Stimulated activated naive CD8-positive, alpha-beta T cell treated with anti-CD3 and anti-CD28 coated beads, Interleukin-15, amount 100 ng/mL, for 72 hours (primary cell): ENCODE results near the gene ZNF503.

Source experiments
- ATAC-seq: fragments of 150-1000 bp; cut with Tn5 transposase; 2 replicates; pipeline ENCODE4 v1.10.0; 2021; ENCODE audit warnings: mild to moderate bottlenecking, moderate library complexity
- DNase-seq, 2 donors: peaks; one replicate each; pipeline ENCODE4 v3.0.0; 2021 to 2022
- H3K27ac Mint-ChIP-seq, 2 donors: one replicate each; pipeline ENCODE4 v1.8.0; 2022; ENCODE audit warnings: mild to moderate bottlenecking in 2 of 2, mixed read lengths in 2 of 2, moderate library complexity in 2 of 2
- H3K27me3 Mint-ChIP-seq: one replicate; pipeline ENCODE4 v1.8.0; 2022; ENCODE audit warnings: mixed read lengths
- H3K4me1 Mint-ChIP-seq: one replicate; pipeline ENCODE4 v1.8.0; 2022; ENCODE audit warnings: mild to moderate bottlenecking, mixed read lengths
- H3K4me3 Mint-ChIP-seq, 2 donors: one replicate each; pipeline ENCODE4 v1.8.0; 2022; ENCODE audit warnings: mild to moderate bottlenecking in 2 of 2, mixed read lengths in 2 of 2, moderate library complexity in 1 of 2
- H3K9me3 Mint-ChIP-seq, 2 donors: one replicate each; pipeline ENCODE4 v1.8.0; 2022; ENCODE audit warnings: mixed read lengths in 2 of 2

ZNF503 gene

DNA sequence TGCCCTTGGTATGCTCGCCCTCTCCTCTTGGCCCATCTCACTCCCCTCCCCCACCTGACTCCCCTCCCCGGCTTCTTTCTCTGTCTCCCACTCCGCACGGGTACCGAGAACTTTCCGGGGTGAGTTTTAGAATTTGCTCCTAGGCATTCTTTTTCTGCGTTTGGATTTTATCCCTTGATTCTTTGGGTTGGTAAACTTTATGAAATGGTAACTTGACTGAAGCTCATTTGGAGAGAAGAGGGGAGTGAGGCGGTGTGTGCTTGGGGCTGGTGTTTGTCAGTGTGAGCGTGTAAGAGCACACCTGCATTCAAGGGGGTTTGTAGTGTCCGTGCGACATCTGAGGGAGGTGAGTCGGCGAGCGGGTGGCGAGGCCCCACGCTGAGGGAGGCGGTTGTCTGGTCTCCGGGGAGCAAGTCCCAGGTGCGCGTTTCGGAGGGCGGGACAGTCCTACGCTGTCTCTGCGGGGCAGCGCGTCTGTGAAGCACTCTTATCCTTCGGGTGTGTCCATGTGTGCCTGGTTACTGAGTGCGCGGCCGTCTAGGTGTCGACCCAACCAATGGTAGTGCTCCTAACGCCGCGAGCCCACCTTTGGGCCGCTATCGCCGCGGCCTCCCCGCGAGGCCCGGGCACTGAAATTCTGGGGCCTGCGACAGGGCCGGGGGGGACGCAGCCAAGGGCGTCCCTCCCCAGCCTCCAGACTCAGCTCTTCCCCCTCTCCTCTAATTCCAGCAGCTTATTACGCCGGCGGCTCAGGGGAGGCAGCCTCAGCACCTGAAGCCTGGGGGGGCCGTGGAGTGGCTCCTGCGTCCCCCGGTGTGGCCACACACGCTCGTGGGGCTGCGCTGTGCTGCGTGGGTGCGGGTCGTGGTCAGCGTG, 2.6 kb upstream of the ZNF503 start:
- ATAC-seq (no peak), DNase-seq (peak in 1 of 2 donors; percentile 14)
- Mint-ChIP-seq H3K27me3 (peaks cover 88% of the 10 kb centered on the region), H3K27ac (no peak overlapping the region), H3K4me3 (peak overlapping the region; percentile 34 to 58), H3K4me1 (peaks cover 47% of the 10 kb centered on the region), H3K9me3 (no peaks in the 10 kb centered on the region)

DNA sequence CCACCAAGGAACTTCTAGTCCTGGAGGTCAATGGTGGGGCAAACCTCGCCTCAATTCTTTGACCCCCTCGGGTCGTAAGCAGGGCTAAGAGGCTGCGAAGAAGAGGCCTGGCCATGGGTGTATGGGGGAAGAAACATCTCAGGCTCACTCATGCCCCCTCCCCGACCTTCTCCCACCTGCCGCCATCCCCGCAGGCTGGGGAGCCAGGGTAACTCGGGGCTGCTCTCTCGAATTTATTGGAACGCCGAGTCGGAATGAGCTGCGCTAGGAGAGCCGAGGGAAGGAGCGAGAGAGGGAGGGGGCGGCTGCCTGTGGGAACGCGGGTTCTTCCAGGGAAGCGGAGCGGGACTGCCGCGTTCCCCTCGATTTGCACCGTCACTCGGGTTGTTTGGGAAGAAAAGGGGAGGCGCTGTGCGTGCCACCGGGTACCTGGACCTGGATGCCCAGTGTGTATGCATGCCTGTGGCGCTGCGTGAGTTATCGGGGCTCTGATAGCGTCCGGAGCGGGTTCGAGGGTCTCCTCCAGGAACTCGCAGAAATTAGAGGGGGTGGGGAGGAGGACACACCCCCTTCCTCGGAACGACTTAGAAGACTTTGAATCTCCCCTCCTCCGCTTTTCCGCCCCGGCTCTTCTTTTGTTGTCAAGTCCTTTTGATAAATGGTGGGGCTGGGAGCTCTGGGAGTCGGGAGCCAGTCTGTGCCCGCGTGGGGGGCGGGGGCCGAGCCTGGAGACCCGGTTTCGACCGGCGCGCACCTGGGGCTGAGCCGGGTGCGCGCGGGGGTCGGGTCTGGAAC, 1.8 kb upstream of the ZNF503 start:
- ATAC-seq (no peak), DNase-seq (peak in 1 of 2 donors; percentile 11)
- Mint-ChIP-seq H3K9me3 (no peaks in the 10 kb centered on the region), H3K27me3 (peaks cover 87% of the 10 kb centered on the region), H3K4me1 (peaks cover 39% of the 10 kb centered on the region), H3K27ac (no peak overlapping the region), H3K4me3 (peak overlapping the region; percentile 82 to 89)

DNA sequence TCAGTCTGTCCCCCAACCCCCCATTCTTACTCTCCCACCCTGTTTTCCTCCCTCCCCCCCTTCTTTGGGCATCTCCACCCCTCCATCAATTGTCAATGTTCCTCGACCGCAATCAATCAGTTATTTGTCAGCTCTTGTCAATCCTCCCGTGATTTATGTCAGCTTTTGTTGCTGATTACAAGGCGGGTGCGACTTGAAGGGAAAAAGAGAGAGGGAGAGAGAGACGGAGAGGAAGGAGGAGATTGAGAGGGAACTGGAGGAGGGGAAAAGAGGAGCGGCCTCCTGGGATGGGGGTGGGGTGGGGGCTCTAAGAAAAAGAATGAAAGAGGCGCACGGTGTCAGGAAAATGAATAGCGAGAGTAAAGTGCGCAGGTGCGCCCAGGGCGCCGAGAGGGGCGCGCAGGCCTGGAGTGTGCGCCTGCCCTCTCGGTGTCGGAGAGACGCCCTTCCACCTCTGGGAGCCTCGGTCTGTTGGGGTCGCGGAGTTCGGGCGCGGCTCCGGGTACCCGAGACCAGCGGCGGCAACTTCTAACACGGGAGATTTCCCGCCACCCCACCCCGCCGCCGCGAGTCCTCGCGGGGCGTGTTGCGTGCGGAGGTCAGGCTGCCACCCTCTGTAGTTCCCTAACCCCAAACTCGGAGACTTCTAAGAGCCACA, 1.1 kb upstream of the ZNF503 start:
- Mint-ChIP-seq H3K4me3 (peak overlapping the region; percentile 82 to 89), H3K27ac (no peak overlapping the region), H3K4me1 (peaks cover 37% of the 10 kb centered on the region), H3K27me3 (peaks cover 90% of the 10 kb centered on the region), H3K9me3 (no peaks in the 10 kb centered on the region)
- peak; percentile 35 for ATAC-seq
- DNase-seq = peak in 1 of 2 donors; percentile 23

DNA sequence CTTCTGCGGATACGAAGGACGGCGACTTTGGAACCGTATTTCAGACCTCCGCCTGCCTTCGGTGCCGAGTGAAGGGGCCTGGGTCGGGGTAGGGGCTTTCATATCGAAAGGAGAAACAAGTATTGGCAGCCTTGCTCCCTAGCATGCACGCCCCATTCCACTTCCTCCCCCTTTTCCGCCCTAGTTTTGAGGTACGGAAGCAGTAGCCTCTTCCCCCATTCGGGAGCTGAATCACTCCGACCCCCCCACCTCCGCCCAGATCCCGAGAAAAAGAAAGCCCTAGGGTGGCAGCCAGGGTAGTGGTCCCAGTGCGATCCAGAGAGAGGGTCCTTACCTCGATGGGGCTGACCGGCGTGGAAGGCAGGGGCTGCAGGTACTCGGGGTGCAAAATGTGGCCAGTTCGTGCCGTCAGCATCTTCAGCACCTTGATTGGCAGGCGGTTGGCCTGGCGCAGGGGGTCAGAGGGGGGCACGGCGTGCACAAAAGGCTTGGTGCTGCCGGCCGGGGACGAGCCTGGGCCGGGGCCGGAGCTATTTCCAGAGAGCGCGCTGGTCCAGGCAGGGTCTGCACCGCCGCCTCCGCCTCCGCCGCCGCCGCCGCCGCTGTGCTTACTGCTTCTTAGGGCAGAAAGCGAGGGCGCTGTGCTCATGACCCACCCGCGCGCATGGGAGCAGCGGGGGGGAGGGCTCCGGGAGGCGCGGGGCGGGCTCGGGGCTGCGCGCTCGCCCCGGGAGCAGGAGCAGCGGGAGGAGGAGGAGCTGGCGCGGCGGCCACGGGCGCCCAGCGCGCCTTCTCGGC, 594 bp downstream of the ZNF503 start:
- peak overlapping the region; percentile 82 to 89 for H3K4me3 Mint-ChIP-seq
- peak overlapping the region in 1 of 2 donors; percentile 27 for H3K27ac Mint-ChIP-seq
- ATAC-seq (peak; percentile 39), DNase-seq (peak; percentile 42 to 51)
- peaks cover 36% of the 10 kb centered on the region for H3K4me1 Mint-ChIP-seq
- H3K27me3 Mint-ChIP-seq = peaks cover 87% of the 10 kb centered on the region
- H3K9me3 Mint-ChIP-seq = no peaks in the 10 kb centered on the region

DNA sequence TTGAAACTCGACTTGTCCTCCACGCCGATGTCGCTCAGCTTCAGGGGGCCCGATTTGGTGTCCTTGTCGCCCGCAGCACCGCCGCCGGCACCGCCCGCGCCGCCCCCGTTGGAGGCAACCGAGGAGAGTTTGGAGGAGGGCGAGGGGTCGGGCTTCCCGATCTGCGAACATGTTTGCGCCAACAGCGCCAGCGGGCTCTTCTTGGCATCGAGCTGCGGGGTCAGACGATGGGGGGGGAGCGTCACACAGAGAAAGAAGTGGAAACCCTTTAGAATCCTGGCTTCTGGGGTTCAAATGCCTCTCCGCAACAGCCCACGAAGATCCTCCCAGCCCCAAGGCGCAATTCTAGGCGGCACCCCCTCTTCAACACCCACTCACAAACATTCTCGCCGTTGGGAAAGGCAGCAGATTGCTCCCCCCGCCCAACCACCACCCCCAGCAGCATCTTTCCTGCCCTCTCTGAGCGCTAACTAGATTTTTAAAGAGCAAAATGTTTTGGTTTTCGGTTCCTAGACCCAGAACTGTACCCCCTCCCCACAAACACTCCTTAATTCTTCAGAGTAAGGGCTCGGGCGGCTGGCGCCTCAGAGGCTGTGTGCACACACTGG, 1.3 kb downstream of the ZNF503 start:
- H3K27me3 Mint-ChIP-seq = peaks cover 87% of the 10 kb centered on the region
- H3K9me3 Mint-ChIP-seq = no peaks in the 10 kb centered on the region
- DNase-seq = no peak
- peaks cover 37% of the 10 kb centered on the region for H3K4me1 Mint-ChIP-seq
- H3K4me3 Mint-ChIP-seq = peak overlapping the region; percentile 82 to 89
- ATAC-seq = no peak
- no peak overlapping the region for H3K27ac Mint-ChIP-seq

DNA sequence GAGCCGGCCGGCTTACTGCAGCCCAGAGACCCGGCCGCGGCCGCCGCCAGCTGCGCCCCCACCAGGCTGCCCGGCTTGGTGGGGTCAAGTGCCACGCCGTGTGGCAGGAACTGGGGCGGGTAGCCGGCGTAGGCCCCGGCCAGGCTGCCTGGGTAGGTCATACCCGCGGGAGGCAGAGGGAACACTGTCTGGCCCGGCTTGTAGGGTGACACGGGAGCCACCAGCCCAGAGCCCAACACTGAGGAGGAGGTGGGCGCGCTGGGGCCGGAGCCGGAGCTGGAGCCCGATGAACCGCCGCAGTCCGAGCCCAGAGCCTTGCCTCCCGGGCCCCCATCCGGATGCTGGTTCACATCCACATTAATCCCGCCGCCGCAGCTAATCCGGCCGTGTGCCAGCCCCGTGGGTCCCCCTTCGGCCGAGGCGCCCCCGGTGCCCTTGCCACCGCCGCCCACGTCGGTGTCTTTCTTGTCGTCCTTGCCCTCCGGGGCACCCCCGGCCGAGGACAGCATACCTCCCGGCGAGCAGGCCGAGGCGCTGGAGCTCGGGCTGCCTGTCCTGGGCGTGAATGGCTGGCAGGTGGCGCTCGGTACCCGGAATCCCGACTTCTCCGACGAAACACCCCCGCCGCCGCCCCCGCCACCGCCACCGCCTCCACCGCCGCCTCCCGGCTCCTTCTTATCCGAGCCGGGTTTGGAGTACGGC, 2.0 kb downstream of the ZNF503 start:
- H3K9me3 Mint-ChIP-seq = no peaks in the 10 kb centered on the region
- ATAC-seq (peak; percentile 26), DNase-seq (peak; percentile 51 to 56)
- H3K27ac Mint-ChIP-seq = no peak overlapping the region
- H3K4me1 Mint-ChIP-seq = peaks cover 43% of the 10 kb centered on the region
- H3K4me3 Mint-ChIP-seq = peak overlapping the region; percentile 82 to 89
- H3K27me3 Mint-ChIP-seq = peaks cover 87% of the 10 kb centered on the region

DNA sequence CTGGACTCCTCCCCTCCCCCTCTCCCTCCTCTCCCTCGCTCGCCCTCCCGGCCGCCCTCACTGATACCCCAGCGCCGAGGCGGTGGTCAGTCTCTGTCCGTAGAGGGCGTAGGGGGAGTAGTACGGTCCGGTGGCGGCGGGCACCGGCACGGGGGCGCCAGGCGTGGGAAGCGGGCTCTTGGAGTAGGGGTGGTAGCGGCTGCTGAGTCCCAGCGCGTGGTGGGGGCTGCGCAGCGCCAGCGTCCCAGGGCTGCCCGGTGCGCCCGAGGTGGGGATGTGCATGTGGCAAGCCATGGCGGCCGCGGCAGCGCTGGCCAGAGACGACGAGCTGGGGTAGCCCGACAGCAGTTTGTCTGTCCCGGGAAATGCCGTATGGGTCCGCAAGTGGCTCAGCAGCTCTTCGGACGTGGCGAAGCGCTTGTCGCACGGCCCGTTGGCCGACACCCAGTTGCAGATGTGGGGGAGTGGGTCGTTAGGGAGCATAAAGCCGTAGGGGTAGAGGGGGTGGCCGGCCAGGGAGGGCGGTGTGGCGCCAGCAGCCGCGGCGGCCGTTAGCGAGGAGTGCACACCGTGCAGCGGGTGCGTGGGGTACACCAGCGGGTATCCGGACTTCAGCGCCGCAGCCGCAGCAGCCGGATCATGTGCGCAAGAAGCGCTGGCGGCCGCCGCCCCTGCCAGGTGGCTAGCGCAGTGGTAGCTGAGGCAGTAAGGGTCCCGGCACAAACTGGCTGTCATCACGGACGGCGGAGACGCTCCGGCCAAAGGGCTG, 2.7 kb downstream of the ZNF503 start:
- H3K9me3 Mint-ChIP-seq = no peaks in the 10 kb centered on the region
- ATAC-seq = peak; percentile 7
- no peak overlapping the region for H3K27ac Mint-ChIP-seq
- no peak for DNase-seq
- H3K27me3 Mint-ChIP-seq = peaks cover 87% of the 10 kb centered on the region
- peaks cover 39% of the 10 kb centered on the region for H3K4me1 Mint-ChIP-seq
- H3K4me3 Mint-ChIP-seq = peak overlapping the region in 1 of 2 donors; percentile 7

DNA sequence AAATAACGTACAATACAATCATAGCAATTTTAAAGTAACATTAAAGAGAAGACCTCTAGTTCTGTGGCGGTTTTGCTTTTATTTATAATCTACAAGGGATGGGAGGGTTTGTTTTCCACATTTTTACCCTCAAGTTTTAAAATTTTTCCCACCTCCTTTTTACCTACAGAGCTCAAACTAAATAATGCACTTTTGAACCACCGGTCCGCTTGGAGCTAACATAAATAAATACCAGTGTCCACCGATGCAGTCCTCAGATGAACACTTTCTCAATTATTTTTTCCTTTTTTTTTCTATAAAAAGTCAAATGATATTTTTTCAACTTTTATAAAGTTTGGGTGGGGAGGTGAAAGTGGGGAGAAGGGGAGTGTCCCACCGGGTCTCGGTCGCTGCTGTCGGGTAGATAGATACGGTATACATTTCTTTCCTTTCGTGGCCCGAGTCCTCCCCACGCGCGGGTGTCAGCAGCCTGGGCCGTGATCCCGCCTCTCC, 3.3 kb downstream of the ZNF503 start:
- Mint-ChIP-seq H3K9me3 (no peaks in the 10 kb centered on the region), H3K4me3 (no peak overlapping the region), H3K27me3 (peaks cover 87% of the 10 kb centered on the region), H3K4me1 (peaks cover 34% of the 10 kb centered on the region), H3K27ac (no peak overlapping the region)
- DNase-seq (no peak), ATAC-seq (no peak)

DNA sequence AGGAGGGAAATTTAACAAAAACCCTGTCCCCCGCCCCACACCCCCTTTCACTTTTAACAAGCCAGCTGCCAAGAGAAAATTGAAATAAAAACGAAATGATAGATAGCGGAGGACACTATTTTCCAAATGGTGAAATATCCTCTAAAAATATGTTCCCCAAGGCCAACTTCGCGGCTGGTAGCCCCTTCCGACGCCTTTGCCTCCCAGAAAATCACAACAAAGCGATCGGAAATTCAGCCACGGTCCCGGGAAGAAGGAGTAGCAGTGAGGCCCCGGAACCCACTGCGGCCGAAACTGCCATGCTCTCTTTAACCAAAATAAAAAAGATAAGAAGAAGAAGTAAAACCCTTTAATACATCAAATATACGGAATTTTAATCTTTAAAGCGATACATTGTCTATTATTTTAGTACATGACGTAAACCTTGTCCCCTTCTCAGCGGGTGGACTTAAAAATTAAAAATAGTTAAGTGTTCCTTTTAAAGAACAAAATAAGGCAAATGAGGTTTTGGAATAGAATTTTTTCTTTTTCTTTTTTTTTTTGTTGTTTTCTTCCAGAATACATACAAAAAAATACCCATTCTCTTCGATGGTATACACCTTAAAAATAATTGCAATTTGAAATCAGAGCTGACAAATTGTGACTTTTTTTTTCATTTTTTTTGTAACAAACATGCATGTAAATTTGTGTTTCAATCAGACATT, 3.9 kb downstream of the ZNF503 start:
- Mint-ChIP-seq H3K9me3 (no peaks in the 10 kb centered on the region), H3K4me3 (no peak overlapping the region), H3K27ac (no peak overlapping the region), H3K4me1 (peaks cover 28% of the 10 kb centered on the region), H3K27me3 (peaks cover 87% of the 10 kb centered on the region)
- no peak for DNase-seq
- ATAC-seq = no peak

DNA sequence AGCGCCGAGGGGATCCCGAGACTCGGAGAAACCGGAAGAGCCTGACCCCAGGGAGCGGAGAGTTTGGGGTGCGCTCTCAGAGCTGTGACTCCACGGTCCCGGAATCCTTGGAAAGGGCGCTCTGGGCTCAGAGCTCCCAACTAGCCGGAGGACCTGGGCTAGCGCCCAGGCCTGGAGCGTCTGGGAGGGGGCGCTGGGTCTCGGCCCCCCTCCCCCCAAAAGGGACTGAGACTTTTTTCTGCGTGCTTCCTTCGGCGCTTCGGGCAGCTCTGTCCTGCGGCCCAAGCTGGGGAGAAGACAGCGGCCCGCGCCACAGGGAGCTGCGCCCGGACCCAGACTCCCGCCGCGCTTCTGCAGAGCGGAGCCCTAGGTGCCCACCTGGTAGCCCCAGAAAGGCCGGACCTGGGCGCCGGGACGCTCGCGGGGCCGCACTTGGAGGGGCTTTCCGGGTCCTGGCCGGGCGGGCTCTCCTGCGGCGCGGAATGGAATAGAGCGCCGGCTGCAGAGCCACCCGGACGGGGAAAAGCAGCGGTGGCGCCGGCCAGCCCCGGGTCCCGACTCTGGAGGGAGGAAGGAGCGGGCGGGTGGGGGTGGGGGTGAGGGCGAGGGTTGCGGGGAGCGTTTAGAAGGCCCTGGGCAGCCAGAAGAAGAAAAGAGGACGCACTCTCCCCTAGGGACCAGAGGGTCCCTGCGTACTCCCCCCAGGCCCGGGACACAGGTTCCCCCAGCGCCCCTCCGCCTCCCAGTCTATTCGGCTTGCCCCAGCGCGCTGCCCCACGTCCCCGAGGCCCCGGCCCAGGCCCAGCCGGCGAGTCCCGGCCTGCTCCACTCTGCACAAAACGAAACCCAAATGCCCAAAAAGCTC, 4.7 kb downstream of the ZNF503 start:
- Mint-ChIP-seq H3K4me1 (peaks cover 26% of the 10 kb centered on the region), H3K27ac (no peak overlapping the region), H3K4me3 (peak overlapping the region in 1 of 2 donors; percentile 69), H3K27me3 (peaks cover 87% of the 10 kb centered on the region), H3K9me3 (no peaks in the 10 kb centered on the region)
- ATAC-seq (no peak), DNase-seq (no peak)

DNA sequence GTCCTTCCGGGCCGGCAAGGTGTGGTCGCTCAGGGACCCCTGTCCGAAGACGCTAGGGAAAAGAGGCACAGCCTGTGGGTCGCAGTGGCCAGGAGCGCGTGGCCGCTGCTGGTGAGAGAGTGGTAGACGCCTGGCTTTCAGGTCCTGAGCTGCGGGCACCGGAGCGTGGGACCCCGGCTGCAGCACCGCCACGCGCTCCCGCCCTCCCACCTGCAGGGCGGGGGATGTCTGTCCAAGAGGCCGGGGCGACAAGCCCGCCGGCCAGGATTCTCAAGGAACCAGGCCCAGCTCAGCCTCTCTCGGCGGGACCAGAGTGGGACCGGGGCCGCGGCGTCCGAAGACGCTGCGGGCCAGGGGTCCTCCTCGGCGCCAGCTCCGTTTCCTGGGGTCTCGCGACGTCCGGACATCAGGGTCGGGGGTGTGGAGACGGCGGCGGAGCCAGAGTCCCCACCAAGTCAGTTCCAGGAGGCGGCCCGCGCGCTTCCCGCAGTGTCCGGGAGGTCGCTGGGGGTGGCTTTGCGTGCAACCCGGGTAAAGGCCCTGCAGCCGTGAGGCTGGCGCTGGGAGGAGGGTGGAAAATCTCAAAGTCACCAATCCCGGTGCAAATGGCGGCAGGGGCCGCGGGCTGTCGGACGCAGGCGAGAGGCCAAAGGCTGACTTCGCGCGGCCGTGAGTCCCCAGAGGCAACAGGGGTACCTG, 5.5 kb downstream of the ZNF503 start:
- no peak for DNase-seq
- no peak for ATAC-seq
- Mint-ChIP-seq H3K9me3 (no peaks in the 10 kb centered on the region), H3K4me3 (peak overlapping the region in 1 of 2 donors; percentile 69), H3K27me3 (peaks cover 91% of the 10 kb centered on the region), H3K27ac (no peak overlapping the region), H3K4me1 (peaks cover 26% of the 10 kb centered on the region)
